Stimulated activated naive CD8-positive, alpha-beta T cell treated with anti-CD3 and anti-CD28 coated beads, Interleukin-15, amount 100 ng/mL, for 72 hours (primary cell): ENCODE measurements around the gene ADCY2.
A peak's percentile ranks its signal among the peaks of the same experiment; 100 is the strongest.
"Not testable (repeated sequence)": the region's sequence is repeated elsewhere in the genome, so short reads cannot be mapped to it uniquely, and the experiment has no call there.

ENCODE experiments used
- ATAC-seq: fragments of 150-1000 bp; cut with Tn5 transposase; 2 replicates; pipeline ENCODE4 v1.10.0; 2021; ENCODE audit warnings: mild to moderate bottlenecking, moderate library complexity
- DNase-seq, 2 donors: peaks; one replicate each; pipeline ENCODE4 v3.0.0; 2021 to 2022
- H3K27ac Mint-ChIP-seq, 2 donors: one replicate each; pipeline ENCODE4 v1.8.0; 2022; ENCODE audit warnings: mild to moderate bottlenecking in 2 of 2, mixed read lengths in 2 of 2, moderate library complexity in 2 of 2
- H3K27me3 Mint-ChIP-seq: one replicate; pipeline ENCODE4 v1.8.0; 2022; ENCODE audit warnings: mixed read lengths
- H3K4me1 Mint-ChIP-seq: one replicate; pipeline ENCODE4 v1.8.0; 2022; ENCODE audit warnings: mild to moderate bottlenecking, mixed read lengths
- H3K4me3 Mint-ChIP-seq, 2 donors: one replicate each; pipeline ENCODE4 v1.8.0; 2022; ENCODE audit warnings: mild to moderate bottlenecking in 2 of 2, mixed read lengths in 2 of 2, moderate library complexity in 1 of 2
- H3K9me3 Mint-ChIP-seq, 2 donors: one replicate each; pipeline ENCODE4 v1.8.0; 2022; ENCODE audit warnings: mixed read lengths in 2 of 2

ADCY2 gene

GRCh38 chr5:7415587-7416535 is 19.9 kb downstream of the ADCY2 start:
- H3K27ac Mint-ChIP-seq: no peak overlapping the region
- peaks cover 12% of the 10 kb centered on the region for H3K27me3 Mint-ChIP-seq
- no peaks in the 10 kb centered on the region for H3K4me1 Mint-ChIP-seq
- ATAC-seq (peak; percentile 26), DNase-seq (no peak)
- H3K9me3 Mint-ChIP-seq: peaks cover 5% of the 10 kb centered on the region in 2 donors
- no peak overlapping the region for H3K4me3 Mint-ChIP-seq

GRCh38 chr5:7418276-7418675 is 22.3 kb downstream of the ADCY2 start:
- Mint-ChIP-seq H3K27ac (no peak overlapping the region), H3K27me3 (peaks cover 21% of the 10 kb centered on the region)
- no peak for ATAC-seq

GRCh38 chr5:7419367-7419766 is 23.4 kb downstream of the ADCY2 start:
- H3K4me3 Mint-ChIP-seq: no peak overlapping the region
- H3K4me1 Mint-ChIP-seq: no peaks in the 10 kb centered on the region
- DNase-seq (no peak), ATAC-seq (no peak)
- peaks cover 21% of the 10 kb centered on the region for H3K27me3 Mint-ChIP-seq
- H3K27ac Mint-ChIP-seq: no peak overlapping the region
- peaks cover 5 to 7% of the 10 kb centered on the region in 2 donors for H3K9me3 Mint-ChIP-seq

More at GRCh38 chr5:7418276-7418675, 22.3 kb downstream of the ADCY2 start:
- no peaks in the 10 kb centered on the region for H3K4me1 Mint-ChIP-seq
- H3K9me3 Mint-ChIP-seq: peaks cover 5% of the 10 kb centered on the region in 2 donors
- no peak for DNase-seq
- H3K4me3 Mint-ChIP-seq: no peak overlapping the region

- Mint-ChIP-seq H3K4me1 (no peaks in the 10 kb centered on the region), H3K9me3 (peaks cover 5 to 7% of the 10 kb centered on the region in 2 donors), H3K4me3 (no peak overlapping the region), H3K27me3 (peaks cover 21% of the 10 kb centered on the region), H3K27ac (no peak overlapping the region)
- DNase-seq: no peak
- no peak for ATAC-seq
These were observed 23.9 kb downstream of the ADCY2 start for GRCh38 chr5:7419846-7420245.

- H3K4me1 Mint-ChIP-seq: no peaks in the 10 kb centered on the region
- ATAC-seq (no peak), DNase-seq (no peak)
- H3K4me3 Mint-ChIP-seq: no peak overlapping the region
- peaks cover 21% of the 10 kb centered on the region for H3K27me3 Mint-ChIP-seq
- H3K9me3 Mint-ChIP-seq: peaks cover 1 to 7% of the 10 kb centered on the region in 2 donors
- H3K27ac Mint-ChIP-seq: no peak overlapping the region
These were observed 24.8 kb downstream of the ADCY2 start for GRCh38 chr5:7420510-7421280.

- H3K4me3 Mint-ChIP-seq: no peak overlapping the region
- H3K27me3 Mint-ChIP-seq: peaks cover 21% of the 10 kb centered on the region
These were observed 26.6 kb downstream of the ADCY2 start for GRCh38 chr5:7422316-7423106.

GRCh38 chr5:7423231-7423630 is 27.3 kb downstream of the ADCY2 start:
- ATAC-seq, H3K4me1 Mint-ChIP-seq, H3K4me3 Mint-ChIP-seq, DNase-seq, H3K27ac Mint-ChIP-seq, H3K9me3 Mint-ChIP-seq: not testable (repeated sequence)
- H3K27me3 Mint-ChIP-seq: peaks cover 21% of the 10 kb centered on the region

More at GRCh38 chr5:7422316-7423106, 26.6 kb downstream of the ADCY2 start:
- DNase-seq (no peak), ATAC-seq (no peak)
- Mint-ChIP-seq H3K4me1 (no peaks in the 10 kb centered on the region), H3K27ac (no peak overlapping the region), H3K9me3 (peaks cover 0 to 7% of the 10 kb centered on the region in 2 donors)

- Mint-ChIP-seq H3K27me3 (peaks cover 9% of the 10 kb centered on the region), H3K4me3 (no peak overlapping the region), H3K9me3 (peaks cover 0 to 7% of the 10 kb centered on the region in 2 donors), H3K4me1 (no peaks in the 10 kb centered on the region), H3K27ac (no peak overlapping the region)
- no peak for DNase-seq
- ATAC-seq: no peak
These were observed 29.9 kb downstream of the ADCY2 start for GRCh38 chr5:7425830-7426229.

GRCh38 chr5:7426284-7426683 is 30.3 kb downstream of the ADCY2 start:
- DNase-seq (no peak), ATAC-seq (no peak)
- Mint-ChIP-seq H3K27ac (no peak overlapping the region), H3K9me3 (peaks cover 0 to 7% of the 10 kb centered on the region in 2 donors), H3K4me1 (no peaks in the 10 kb centered on the region), H3K4me3 (no peak overlapping the region), H3K27me3 (peaks cover 4% of the 10 kb centered on the region)

- Mint-ChIP-seq H3K4me3 (no peak overlapping the region), H3K27ac (no peak overlapping the region), H3K27me3 (no peaks in the 10 kb centered on the region), H3K4me1 (no peaks in the 10 kb centered on the region), H3K9me3 (peaks cover 5 to 8% of the 10 kb centered on the region in 2 donors)
- DNase-seq (no peak), ATAC-seq (no peak)
These were observed 39.0 kb downstream of the ADCY2 start for GRCh38 chr5:7434914-7435313.

GRCh38 chr5:7435503-7435902 is 39.6 kb downstream of the ADCY2 start:
- DNase-seq: no peak
- H3K27ac Mint-ChIP-seq: no peak overlapping the region
- H3K4me3 Mint-ChIP-seq: no peak overlapping the region
- no peaks in the 10 kb centered on the region for H3K4me1 Mint-ChIP-seq
- H3K27me3 Mint-ChIP-seq: no peaks in the 10 kb centered on the region
- H3K9me3 Mint-ChIP-seq: peaks cover 5 to 10% of the 10 kb centered on the region in 2 donors
- no peak for ATAC-seq

- peaks cover 5 to 16% of the 10 kb centered on the region in 2 donors for H3K9me3 Mint-ChIP-seq
- H3K27me3 Mint-ChIP-seq: no peaks in the 10 kb centered on the region
- ATAC-seq (no peak), DNase-seq (no peak)
- H3K4me1 Mint-ChIP-seq: no peaks in the 10 kb centered on the region
- H3K27ac Mint-ChIP-seq: no peak overlapping the region
- no peak overlapping the region for H3K4me3 Mint-ChIP-seq
These were observed 40.6 kb downstream of the ADCY2 start for GRCh38 chr5:7436521-7436920.

- H3K4me3 Mint-ChIP-seq: no peak overlapping the region
- H3K4me1 Mint-ChIP-seq: no peaks in the 10 kb centered on the region
- ATAC-seq: no peak
These were observed 41.9 kb downstream of the ADCY2 start for GRCh38 chr5:7437836-7438235.

GRCh38 chr5:7445068-7445467 is 49.1 kb downstream of the ADCY2 start:
- Mint-ChIP-seq H3K9me3 (peaks cover 7 to 8% of the 10 kb centered on the region in 2 donors), H3K27ac (no peak overlapping the region), H3K27me3 (no peaks in the 10 kb centered on the region), H3K4me1 (no peaks in the 10 kb centered on the region), H3K4me3 (no peak overlapping the region)
- DNase-seq (no peak), ATAC-seq (no peak)

More at GRCh38 chr5:7437836-7438235, 41.9 kb downstream of the ADCY2 start:
- H3K27ac Mint-ChIP-seq: no peak overlapping the region
- peaks cover 5 to 16% of the 10 kb centered on the region in 2 donors for H3K9me3 Mint-ChIP-seq
- no peaks in the 10 kb centered on the region for H3K27me3 Mint-ChIP-seq
- DNase-seq: no peak

GRCh38 chr5:7445831-7446230 is 49.9 kb downstream of the ADCY2 start:
- Mint-ChIP-seq H3K4me1 (no peaks in the 10 kb centered on the region), H3K27me3 (no peaks in the 10 kb centered on the region), H3K4me3 (no peak overlapping the region), H3K27ac (no peak overlapping the region), H3K9me3 (peaks cover 2 to 8% of the 10 kb centered on the region in 2 donors)
- ATAC-seq (no peak), DNase-seq (no peak)
